ENCODE data around the gene GALNTL6.

DNA sequence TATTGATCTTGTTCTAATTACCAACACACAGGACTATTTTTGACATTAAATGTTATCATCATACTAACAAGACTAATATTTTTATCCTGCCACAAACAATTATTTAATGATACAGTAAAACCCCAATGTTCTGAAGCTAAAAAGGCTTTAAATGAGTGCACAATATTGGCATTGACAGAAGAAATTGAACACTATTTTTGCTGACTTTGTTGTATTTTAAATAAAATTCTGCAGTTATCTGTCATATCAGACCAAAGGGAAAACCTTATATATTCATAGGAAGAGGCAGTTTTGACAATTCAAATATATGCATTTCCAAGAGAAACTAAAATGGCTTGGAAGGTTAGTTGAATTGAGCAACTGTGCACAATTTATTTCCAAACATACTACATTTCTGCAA is 957.6 kb downstream of the GALNTL6 start:
- TF ChIP-seq, protein P1, sequence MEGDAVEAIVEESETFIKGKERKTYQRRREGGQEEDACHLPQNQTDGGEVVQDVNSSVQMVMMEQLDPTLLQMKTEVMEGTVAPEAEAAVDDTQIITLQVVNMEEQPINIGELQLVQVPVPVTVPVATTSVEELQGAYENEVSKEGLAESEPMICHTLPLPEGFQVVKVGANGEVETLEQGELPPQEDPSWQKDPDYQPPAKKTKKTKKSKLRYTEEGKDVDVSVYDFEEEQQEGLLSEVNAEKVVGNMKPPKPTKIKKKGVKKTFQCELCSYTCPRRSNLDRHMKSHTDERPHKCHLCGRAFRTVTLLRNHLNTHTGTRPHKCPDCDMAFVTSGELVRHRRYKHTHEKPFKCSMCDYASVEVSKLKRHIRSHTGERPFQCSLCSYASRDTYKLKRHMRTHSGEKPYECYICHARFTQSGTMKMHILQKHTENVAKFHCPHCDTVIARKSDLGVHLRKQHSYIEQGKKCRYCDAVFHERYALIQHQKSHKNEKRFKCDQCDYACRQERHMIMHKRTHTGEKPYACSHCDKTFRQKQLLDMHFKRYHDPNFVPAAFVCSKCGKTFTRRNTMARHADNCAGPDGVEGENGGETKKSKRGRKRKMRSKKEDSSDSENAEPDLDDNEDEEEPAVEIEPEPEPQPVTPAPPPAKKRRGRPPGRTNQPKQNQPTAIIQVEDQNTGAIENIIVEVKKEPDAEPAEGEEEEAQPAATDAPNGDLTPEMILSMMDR (IDR thresholded peaks at IDR 0.05; ENCODE audit: insufficient read depth, low read length, poor library complexity, severe bottlenecking) = no peak
- no peak for TF ChIP-seq EZH2phosphoT487 (conservative IDR thresholded peaks at IDR 0.05; ENCODE audit: low read length)
